Measurements from ENCODE around the gene GLIS1.

The GLIS1 gene

DNA sequence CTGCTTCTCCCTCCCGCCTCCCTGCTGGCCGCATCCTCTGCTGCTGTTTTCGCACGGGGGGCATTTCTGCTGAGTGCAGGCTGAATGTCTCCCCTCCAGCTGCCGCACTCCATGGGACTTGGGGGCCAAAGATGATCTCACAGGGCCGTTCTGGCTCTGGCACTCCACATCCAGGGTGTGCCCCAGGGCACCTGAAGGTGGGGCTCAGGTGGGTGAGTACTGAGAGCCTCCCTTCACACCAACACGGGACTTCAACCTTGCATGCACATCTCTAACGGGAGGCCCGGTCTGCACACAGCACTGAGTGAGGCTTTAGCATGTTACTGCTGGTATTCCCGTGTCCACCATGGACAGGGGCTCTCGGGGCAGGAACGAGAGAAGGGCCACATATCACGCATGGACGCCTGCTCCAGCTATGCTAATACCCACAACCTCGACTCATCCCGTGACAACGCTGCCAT is 190.9 kb downstream of the GLIS1 start:
- DNase-seq (ENCODE audit: low read depth in 2 of 2) = no peak

DNA sequence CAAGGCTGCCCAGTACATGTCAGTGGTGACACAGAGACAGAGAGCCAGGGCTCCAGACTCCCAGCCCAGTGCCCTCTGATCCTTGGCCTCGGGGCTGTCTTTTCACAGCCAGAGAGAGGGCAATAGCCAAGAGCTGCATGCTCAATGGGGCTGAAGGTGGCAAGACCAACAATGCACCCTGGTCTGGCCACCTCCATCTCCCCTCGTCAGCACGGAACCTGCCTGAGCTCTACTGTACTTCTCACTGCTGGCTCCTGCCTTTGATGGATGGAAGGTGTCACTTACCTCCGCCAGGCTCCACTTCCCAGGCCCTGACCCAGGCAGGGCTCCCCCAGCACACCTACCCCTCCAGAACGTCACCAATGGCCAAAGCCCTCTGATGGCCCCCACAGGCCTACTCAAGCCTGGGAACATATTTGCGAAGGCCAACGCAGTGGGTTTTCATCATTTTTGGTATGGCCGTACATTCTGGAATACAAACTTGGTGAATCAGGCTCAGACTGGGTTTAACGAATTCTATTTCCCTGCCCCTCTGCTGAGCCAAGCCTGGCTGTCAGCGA is 191.7 kb downstream of the GLIS1 start:
- no peak for DNase-seq (ENCODE audit: low read depth in 2 of 2)

DNA sequence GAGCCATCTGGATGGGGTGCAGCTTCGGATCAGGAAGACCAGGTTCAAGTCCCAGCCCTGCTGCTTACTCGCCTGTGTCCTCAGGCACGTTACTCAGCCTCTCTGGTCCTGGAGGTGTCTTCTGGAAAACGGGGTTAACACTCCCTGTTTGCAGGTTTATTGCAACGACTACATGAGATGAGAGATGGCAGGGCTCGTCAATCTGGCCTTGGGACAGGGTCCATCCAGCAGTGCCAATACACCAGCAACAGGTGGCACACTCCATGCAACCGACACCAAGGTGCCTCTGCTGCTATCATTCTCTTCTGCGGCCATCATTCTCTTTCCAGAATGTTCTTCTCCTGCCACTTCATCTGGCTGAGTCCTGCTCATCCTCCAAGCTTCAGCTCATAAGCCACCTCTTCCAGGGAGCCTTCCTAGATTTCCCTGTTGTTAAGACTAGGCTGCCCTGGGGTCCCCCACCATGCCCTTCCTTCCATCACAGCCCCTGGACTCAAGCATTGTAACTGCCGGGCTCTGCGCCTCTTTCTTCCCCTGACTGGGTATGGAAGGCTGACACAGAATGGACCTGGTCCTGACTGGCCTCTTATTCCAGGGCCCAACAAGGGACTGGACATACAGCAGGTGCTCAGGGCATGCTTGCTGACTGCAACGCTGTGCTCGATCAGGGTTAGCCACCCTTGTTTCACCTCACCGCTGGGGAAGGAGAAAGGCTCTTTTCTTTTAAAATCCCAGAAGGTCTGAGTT is 192.4 kb downstream of the GLIS1 start:
- DNase-seq (ENCODE audit: low read depth in 2 of 2) = no peak

DNA sequence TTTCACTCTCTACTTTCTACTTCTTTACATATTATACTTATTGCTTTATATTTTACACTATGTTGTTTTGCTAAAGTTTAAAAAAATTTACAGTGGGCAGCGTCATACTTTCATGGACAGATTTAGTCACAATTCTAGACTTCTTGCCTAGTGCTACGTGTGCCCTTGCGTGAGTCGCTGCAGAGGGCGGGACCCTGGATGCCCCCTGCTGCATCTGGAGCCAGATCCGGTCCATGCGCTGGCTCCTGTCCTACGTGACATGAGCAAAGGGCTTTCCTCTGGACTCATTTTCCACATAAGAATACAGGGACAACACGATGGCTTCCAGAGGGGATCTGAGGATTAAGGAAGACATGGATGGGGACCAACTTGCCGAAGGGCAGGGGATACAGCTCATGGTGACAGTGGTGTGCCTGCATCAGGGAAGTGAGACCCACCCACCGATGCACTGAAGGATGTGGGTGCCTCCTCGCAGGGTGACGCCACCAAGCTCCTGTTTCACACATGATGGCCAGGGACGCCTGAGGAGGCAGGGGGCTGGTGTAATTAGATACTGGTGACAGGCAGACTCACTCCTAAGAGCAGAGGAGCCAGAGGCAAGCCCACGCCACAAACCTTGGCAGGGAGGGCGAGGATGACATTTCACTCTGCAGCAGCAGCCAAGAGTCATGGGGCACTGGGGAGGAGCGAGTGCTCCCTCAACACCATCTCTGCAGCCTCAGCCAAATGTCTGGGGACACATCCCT is 193.1 kb downstream of the GLIS1 start:
- no peak for DNase-seq (ENCODE audit: low read depth in 2 of 2)

DNA sequence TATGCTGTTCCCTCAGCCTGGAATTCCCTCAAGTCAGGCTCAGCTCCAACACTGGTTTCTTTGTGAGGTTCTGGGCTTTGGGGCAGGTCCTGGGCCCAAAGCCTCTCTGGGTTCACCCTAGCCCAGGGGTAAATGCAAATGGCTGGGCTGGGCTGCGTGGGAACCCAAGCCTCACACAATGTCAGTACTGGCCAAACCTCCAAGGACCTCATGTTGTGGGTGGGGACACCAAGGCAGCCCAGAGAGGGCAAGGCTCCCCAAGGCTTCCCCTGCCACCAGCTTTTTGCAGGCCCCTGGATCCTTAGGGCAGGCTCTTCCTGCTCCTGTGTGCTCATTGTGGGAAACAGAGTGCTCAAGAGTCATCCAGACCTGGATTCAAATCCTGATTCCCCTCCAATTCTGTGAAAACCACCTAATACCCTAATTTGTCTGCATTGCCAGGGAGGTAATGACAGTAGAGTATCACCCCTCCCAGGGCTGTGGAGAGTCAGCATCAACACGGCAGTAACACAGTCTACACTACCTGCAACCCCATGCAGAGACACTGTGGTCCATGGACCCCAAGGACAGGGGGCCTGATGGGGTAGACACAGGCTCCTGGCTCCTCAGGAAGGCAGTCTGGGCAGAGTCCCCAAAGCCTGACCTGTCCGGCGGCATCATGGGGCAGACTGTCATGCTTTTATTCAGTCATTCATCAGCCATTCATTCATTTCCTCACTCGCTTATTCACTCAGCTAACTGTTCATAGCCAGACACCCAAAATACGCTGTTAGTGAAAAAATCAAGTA is 194.0 kb downstream of the GLIS1 start:
- DNase-seq (ENCODE audit: low read depth in 2 of 2) = no peak

DNA sequence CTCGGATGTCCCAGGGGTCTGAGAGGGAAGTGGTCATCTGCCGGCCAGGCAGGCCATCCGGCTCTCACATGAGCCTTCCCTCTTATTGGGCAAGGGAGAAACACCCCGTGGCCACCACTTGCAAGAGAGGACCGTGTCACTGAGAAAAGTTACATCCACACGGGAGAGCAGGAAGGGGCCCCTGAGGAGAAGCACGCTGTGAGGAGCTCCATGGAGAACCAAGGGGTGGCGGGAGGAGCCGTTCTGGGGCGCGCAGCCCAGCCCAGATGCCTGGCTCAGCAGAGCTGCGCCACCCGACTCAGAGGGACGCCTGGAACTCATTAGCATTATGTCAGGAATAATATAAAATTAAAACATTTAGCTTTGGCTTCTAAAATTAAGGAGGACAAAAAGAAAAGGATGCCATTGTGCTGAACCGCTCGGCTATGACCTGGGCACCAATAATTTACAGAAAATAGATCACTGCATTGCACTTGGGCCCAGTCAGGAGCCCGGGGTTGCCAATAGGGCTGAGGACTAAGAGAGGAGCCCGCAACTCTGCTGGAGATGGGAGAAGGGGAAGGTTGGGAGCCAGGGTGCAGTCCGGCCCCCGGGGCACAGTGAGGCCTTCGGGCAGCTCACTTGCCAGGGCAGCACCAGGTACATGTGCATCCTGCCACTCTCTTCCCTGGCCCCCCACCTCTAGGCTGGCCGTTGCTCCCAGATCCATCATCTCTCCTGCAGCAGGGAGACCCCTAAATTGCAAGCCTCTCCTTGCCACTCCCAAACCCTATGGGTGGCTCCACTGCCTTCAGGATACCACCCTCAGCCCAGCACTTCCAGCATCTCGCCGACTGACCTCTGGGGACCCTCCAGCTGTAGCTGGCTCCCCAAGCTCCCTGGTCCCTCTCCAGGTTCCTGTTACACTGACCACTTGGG is 194.9 kb downstream of the GLIS1 start:
- no peak for DNase-seq (ENCODE audit: low read depth in 2 of 2)

DNA sequence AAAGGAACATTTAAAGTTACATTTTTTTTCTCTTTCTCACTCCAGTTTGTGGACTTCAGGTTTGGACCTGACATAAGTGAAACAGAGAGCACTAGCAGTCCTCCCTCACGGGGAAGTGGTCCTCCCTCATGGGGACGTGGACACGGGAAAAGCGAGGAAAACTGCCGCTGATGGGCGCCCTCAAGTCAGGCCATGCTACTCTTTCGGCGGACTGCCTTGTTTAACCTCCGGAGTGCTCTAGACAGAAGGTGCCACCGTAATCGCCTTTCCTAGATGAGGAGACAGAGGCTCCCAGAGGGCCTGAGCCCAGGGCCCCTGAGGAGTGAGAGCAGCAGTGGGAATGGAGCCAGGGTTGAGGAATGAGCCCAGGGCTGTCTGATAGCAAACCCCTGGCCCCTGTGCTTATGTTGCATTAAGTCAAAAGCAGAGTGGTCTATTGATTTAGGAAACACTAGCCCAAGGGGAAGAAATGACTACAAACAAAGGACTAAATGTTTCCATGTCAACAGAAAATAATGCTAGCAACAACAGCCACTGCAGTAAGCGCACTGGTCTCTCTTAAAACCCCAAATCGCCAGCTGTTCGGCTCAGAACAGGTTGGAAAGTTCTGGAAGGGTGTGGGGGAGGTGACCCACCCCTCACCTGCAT is 195.7 kb downstream of the GLIS1 start:
- no peak for DNase-seq (ENCODE audit: low read depth in 2 of 2)

DNA sequence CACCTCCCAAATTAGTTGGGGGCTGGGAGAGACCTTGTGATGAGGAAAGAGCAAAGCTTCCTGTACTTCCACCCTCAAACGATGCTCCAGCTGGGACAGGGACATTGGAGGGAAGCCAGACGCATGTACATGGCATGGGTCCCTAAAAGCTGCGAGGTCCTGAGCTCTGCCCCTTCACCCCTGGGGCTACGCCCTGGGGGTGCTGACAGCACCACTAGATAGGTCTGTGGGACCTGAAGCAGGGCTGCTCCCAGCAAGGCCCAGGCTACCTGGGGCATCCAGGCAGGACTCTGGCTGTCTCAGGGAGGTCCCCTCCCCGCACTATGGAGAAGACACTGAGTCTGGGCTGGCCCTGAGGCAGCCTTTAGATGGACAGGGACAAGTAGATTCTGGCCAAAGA is 196.4 kb downstream of the GLIS1 start:
- DNase-seq (ENCODE audit: low read depth in 2 of 2) = no peak

DNA sequence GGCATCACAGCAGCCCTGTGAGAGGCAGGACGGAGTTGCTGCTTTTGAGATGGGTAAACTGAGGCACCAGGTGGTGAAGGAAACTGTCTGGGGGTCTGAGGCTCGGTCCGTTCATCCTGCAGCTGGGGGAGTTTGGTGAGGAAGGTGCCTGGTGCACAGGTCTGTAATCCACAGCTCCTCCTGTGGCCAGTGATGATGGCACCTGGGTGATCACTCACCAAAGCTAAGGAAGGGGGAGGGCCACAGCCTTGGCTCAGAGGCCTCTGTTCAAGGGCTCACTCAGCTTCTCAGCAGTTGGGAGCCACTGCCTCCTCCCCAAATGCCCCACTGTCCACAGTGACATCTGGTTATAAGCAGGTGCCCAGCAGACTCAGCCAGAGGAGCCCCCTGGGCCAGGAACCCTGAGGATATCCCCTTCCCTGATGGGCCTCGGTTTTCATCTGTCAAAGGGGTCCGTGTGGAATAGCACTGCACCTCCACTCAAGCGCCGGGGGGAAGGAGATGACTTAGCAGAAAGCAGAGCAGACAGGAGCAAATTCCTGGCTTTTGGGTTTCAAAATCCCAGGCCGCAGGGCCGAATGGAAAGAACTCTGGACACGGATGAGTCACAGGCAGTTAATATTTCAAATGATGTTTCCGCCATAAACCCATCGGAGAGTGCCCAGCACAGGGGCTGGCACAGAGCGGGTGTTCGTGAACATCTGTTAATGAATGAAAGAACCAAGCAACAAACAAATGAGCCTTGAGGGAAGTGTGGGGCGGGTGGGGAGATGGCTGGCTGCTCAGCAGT is 197.0 kb downstream of the GLIS1 start:
- DNase-seq (ENCODE audit: low read depth in 2 of 2) = peak; percentile 54 to 56

DNA sequence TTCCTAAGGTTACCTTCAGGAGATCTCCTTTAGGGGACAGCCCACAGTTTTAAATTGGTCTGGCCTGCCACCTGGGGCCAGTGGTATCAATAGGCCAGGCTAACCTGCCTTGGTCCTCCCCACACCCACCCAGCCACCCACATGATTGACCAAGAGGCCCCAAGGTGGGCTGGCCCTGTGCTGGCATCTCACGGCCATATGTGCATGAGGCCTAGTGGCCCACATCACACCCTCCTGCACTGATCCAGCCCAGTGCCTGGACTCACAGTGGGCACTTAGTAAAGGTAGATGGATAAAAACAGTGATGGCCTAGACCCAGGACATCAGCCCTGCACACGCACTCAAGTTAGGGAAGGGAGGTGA is 197.7 kb downstream of the GLIS1 start:
- no peak for DNase-seq (ENCODE audit: low read depth in 2 of 2)

DNA sequence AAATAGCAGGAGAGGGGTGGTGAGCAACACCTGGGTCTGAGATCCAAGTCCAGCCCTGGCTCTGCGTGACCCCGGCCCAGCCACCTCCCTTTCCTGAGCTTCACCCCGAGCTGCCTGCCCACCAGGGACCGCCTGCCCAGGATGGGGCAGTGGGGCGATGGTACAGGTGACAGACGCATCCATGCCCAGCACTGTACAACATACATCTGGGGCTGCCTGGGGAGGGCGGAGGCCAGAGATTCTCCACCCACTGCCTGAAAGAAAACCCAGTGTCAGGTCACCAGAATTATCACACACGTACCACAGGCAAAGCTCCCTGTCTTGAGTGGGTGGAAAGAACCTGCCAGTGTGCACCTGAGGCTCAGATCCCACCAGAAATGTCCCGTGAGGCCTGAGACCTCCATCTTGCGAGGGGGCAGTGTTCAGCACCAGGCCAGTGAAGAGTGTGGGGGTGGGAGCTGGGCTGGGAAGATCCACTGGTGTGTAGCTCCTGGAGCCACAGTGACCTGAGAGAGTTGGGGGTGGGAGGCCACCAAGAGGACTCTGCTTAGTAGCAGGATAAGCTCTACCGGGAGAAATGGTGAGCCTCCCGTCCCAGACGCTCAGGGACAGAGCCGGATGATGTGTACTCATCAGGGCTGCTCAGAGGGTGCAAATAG is 198.2 kb downstream of the GLIS1 start:
- no peak for DNase-seq (ENCODE audit: low read depth in 2 of 2)

DNA sequence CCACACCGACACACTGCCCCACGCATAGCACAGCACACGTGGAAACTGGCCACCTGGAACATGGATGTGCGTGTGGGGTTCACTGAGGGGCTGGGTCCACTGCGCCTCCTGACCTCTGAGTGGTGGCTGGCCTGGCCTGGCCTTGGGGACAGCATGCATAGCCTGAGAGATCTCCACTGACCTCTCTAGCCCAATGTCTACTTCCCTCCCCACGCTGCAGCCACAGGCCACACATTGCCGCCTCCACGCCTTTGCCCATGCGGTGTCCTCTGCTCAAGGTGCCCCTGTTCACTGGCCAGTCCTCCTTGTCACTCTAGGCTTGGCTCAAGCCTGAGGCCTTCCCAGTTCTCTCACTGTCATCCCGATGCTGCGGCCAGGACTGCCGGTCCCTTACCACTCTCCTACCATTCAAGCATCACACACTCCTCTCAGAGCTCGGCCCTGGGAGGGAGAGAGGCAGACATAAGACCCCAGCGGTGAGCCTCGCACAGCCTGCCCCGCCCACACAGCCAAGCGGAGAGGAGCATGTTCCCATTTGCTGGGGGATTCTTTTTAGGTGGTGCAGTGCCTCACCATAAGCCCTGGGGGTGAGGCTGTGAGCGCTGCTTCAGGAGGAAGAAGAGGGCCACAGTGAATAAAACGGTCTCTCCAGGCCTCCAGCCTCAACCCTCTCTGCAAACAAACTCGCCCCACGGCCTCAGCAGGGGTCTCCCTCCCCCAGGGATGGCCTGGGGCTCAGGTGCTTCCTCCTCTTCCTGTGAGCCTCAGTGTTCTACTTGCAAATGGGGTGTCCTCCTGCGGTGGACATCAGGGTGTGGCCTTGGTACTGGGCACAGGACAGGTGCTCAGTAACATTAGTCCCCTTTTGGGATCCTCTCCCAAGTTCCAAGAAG is 199.0 kb downstream of the GLIS1 start:
- no peak for DNase-seq (ENCODE audit: low read depth in 2 of 2)

DNA sequence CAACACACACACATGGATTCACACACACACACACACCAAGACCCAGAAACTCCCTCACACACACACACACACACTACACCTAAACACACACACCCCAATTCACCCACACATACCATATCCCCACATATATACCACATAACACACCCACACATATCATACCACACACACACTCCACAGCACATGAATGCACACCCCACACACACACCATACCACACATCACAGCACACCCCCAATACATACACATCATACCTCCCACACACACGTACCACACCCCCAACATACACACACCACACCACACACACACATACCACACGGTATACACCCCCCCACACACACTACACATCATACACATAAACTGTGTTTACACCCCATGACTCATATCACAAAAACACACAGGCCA is 199.7 kb downstream of the GLIS1 start:
- no peak for DNase-seq (ENCODE audit: low read depth in 2 of 2)

DNA sequence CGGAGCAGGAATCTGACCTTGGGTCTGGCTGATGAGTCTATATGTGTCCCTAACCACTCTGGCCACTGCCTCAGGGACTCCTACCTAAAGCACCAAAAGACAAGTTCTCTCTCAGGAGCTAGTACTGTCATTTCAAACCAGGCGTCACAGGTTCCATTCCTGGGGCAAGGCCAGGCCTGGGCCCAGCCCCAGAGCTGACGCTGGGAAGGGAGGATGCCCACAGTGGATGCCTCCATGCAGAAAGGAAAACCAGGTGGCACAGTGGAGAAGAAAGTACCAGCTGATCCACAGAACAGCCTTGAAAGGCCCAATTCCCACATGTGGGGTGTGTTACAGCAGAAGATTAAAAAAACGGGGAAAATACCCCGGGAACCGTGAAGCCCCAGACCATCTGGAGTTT is 202.4 kb downstream of the GLIS1 start:
- no peak for DNase-seq (ENCODE audit: low read depth in 2 of 2)

DNA sequence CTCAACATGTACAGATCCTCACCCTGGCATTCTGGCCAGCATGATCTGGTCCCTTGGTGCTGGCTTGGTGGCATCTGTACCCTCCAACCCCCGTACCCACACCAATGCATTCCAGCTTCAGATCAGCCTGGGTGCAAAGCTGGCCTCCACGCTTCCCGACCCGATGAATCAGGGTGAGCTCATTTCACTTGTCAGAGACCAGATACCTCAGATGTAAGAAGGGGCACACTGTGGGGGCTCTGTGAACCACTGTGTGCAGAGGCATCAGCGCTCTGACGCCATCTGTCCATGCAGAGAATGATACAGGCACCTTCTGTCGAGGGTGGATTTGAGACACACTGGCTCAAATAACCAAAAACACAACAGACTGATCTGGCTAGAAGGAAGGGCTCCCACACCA is 203.1 kb downstream of the GLIS1 start:
- DNase-seq (ENCODE audit: low read depth in 2 of 2) = no peak

DNA sequence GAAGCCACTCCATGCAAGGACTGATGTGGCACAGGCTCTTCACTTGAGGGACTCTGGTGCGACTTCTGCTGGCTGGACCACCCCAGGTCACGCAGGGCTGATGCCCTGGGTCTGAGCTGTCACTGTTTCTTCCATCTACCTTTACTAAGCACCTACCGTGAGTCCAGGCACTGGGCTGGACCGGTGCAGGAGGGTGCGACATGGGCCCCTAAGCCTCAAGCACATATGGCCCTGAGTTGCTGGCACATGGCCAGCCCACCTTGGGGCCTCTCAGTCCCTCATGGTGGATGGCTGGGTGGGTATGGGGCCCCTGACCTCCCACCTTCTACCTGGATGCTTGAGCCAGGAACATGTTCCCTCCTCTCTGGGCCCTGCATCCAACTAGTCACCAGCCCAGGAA is 203.7 kb downstream of the GLIS1 start:
- DNase-seq (ENCODE audit: low read depth in 2 of 2) = no peak

DNA sequence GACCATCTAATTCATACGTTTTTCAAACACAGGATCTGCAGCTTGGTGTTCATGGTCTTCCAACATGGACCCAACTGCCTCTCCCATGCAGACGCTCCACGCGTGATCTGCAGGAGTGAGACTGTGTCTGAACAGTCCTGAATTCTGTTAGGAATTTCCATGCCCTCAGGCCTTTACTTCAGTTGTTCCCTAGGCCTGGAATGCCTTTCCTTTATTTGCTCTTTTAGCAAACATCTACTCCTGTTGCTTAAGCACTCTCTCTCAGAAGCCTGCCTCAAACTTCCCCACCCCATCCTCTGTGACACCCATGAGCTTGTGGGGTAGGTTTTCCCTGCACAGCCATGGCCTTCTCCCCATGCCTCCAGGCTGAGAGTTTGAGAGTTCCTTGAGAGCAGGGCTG is 206.1 kb downstream of the GLIS1 start:
- no peak for DNase-seq (ENCODE audit: low read depth in 2 of 2)

DNA sequence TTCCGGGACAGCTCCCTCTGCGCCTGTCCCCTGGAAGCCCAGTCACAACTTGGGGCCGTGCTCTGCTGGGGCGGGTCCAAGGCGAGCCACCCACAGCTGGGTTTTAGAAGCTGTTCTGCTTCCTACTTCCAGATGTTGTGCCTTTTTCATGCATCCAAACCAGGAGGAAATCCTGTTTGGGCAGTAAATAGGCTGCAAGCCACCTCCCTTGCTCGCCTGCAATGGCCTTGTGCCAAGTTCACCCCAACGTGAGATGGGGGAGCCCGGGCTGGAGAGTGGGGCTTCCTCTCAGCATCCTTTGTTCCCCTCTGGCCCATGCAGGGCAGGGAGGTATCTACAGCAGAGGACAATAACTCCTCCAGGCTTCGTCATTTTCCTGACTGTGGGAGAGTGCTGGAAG is 206.6 kb downstream of the GLIS1 start:
- no peak for DNase-seq (ENCODE audit: low read depth in 2 of 2)

Measured in fibroblast of skin of left quadriceps (primary cell).